Hematopoietic multipotent progenitor cell treated with erythropoietin and hydrocortisone succinate and interleukin-3 and kit ligand, for 17 days (in vitro differentiated cells): ENCODE data around the gene PPP1R16B.

Source experiments
- DNase-seq: peaks from one replicate; pipeline ENCODE4 v3.0.0-alpha.2; 2015; ENCODE audit warnings: low spot score

Gene PPP1R16B

GRCh38 chr20:38805502-38805957 lies at the start of gene PPP1R16B:
PPP1R16B (plus strand) TSS chr20:38805697; CDS start chr20:38835926, 30,229 bp downstream.
- no peak for DNase-seq

- peak; percentile 80 for DNase-seq
Observed at GRCh38 chr20:38757145-38757775, 48.2 kb upstream of the PPP1R16B start.

- DNase-seq, result no peak
Observed at GRCh38 chr20:38759106-38759505, 46.4 kb upstream of the PPP1R16B start.

DNA sequence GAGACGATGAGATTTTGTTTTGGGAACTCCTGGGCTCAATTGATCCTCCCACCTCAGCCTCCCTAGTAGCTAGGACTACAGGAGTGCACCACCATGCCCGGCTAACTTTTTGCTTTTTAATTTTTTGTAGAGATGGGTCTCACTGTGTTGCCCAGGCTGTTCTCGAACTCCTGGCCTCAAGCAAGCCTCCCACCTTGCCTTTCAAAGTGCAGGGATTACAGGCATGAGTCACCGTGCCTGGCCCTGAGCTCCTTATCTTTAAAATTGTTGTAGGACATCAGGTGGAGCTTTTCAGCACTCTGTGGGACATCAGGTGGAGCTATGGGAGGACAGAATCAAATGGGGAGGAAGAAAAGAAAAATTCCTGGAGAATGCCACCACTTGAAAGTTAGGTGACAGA lies 44.5 kb upstream of the PPP1R16B start:
- no peak for DNase-seq

DNA sequence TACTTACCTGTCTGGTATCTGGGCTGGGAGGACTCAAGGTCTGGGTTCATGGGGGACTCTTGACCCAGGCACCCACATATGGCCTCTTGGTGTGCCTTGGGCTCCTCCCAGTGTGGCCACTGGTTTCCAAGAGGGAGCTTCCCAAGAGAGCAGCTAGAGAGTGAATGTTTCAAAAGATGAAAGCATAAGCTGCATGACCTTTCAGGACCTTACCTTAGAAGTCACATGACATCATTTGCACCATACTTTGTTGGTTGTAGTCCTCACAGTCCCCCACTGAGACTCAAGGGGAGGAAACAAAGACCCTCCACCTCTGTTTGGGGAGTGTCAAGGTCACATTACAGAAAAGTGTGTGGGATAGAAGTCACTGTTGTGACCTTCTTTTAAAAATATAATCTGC lies 43.3 kb upstream of the PPP1R16B start:
- no peak for DNase-seq

- DNase-seq, result no peak
Observed at GRCh38 chr20:38763616-38764015, 41.9 kb upstream of the PPP1R16B start.

DNA sequence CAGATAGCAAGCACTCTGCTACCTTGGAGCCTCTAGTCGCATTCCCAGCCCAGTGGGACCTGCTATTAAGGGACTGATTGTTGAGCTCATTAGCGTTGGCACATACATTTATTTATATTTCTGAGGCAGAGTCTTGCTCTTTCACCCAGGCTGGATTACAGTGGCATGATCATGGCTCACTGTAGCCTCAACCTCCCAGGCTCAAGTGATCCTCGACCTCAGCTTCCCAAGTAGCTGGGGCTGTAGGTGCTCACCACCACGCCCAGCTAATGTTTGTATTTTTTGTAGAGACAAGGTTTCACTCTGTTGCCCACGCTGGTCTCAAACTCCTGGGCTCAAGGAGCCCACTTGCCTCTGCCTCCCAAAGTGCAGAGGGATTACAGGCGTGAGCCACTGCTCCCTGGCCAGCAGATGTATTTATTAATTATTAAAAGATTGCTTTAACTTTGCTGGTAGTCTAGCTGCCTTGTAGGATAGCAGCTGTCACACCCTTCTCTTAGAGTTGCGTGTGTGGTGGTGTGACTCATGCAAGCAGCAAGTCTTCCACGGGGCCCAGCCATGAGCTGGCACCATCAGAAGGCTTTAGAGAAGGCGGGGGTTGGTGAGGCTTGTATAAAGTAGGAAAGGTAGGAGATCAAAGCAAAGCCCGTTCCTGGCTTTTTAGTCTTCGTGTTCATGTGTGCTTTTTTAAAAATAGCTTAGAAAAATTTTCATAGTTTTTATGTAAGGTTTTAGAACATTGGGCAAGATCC lies 40.8 kb upstream of the PPP1R16B start:
- DNase-seq, result peak; percentile 68

DNA sequence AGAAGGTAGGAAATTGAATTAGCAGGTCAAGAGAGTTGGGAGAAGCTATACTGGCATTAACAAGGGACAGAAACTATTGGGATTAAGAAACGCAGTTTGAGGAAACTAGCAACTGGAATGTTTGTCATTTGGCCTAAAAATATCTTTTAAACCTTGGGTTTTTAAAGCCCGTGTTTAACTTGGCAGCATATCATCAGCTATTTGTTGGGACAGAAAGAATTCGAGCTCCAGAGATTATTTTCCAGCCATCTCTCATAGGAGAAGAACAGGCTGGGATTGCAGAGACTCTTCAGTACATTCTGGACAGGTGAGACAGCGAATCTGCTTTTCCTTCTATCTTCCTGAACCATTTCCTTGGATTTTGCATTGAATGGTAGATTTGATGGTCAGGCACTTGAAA lies 39.4 kb upstream of the PPP1R16B start:
- no peak for DNase-seq

GRCh38 chr20:38769376-38770295 lies 35.9 kb upstream of the PPP1R16B start:
- no peak for DNase-seq

GRCh38 chr20:38770546-38770945 lies 35.0 kb upstream of the PPP1R16B start:
- DNase-seq, result no peak

- DNase-seq, result no peak
Observed at GRCh38 chr20:38770970-38771369, 34.5 kb upstream of the PPP1R16B start.

- DNase-seq, result no peak
Observed at GRCh38 chr20:38771621-38772020, 33.9 kb upstream of the PPP1R16B start.

GRCh38 chr20:38774167-38774566 lies 31.3 kb upstream of the PPP1R16B start:
- no peak for DNase-seq

GRCh38 chr20:38776363-38776762 lies 29.1 kb upstream of the PPP1R16B start:
- DNase-seq, result no peak

GRCh38 chr20:38779247-38780097 lies 26.0 kb upstream of the PPP1R16B start:
- DNase-seq, result no peak

- no peak for DNase-seq
Observed at GRCh38 chr20:38782275-38782674, 23.2 kb upstream of the PPP1R16B start.

- DNase-seq, result no peak
Observed at GRCh38 chr20:38787870-38788269, 17.6 kb upstream of the PPP1R16B start.

DNA sequence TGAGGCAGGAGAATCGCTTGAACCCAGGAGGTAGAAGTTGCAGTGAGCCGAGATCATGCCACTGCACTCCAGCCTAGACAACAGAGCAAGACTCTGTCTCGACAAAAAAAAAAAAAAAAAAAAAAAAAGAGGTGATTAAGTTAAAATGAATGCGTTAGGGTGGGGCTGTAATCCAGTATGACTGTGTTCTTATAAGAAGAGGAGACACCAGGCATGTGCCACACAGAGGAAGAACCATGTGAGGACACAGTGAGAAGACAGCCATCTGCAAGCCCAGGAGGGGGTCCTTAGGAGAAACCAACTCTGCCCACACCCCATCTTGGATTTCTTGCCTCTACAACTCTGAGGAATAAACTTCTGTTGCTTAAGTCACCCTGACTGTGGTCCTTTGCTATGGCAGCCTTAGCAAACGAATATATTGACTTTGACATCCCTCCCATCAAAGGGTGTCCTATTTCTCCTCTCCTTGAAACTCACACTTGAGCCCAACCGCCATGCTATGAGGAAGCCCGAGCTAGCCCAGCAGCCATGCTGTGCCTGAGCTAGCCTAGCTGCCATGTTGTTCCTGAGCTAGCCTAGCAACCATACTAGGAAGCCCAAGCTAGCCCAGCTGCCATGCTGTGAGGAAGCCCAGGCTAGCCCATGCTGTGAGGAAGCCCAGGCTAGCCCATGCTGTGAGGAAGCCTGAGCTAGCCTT lies 15.8 kb upstream of the PPP1R16B start:
- DNase-seq, result no peak

DNA sequence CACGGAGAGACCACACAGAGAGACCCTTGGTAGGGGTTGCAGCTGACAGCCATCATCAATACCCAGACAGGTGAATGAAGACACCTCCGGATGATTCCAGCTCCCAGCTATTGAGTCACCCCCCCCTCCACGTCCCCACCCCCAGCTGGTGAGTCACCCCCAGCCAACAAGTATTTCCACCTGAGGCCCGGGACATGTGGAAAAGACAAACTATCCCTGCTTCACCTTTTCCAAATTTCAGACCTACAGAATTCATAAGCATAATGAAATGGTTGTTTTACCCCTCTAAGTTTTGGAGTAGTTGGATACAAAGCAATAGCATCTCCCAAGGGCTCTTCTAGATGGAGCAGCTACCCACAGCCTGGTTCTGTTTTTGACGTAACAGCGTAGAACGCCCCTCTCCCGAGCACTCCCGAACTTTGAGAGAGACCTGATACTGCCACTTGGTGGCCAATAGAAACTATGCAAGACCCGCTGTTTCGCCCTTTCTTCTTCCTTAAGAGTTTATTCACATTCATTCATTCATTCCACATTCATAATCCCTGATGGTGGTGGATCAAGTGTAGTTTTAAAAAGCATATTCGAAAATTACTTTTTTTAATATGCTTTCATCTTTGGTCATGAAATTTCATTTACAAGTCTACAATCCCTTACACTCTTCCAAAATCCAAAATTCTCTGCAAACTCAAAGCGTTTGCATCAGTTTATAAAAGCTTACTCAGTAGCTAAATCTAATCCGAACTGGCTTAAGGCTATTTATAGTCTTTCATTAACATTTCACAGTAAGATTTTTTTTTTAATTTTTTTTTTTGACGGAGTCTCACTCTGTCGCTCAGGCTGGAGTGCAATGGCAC lies 15.1 kb upstream of the PPP1R16B start:
- DNase-seq, result peak; percentile 65

- no peak for DNase-seq
Observed at GRCh38 chr20:38791291-38791690, 14.2 kb upstream of the PPP1R16B start.
